GM21515 (cell line): ENCODE data around the gene PRR11.
"Not testable (repeated sequence)": the region's sequence is repeated elsewhere in the genome, so short reads cannot be mapped to it uniquely, and the experiment has no call there.

Source experiments
- ATAC-seq: cut with Tn5 transposase; IDR thresholded peaks from one replicate; pipeline ENCODE4 v1.9.1; 2021; ENCODE audit not compliant: unreplicated experiment

Gene PRR11

DNA sequence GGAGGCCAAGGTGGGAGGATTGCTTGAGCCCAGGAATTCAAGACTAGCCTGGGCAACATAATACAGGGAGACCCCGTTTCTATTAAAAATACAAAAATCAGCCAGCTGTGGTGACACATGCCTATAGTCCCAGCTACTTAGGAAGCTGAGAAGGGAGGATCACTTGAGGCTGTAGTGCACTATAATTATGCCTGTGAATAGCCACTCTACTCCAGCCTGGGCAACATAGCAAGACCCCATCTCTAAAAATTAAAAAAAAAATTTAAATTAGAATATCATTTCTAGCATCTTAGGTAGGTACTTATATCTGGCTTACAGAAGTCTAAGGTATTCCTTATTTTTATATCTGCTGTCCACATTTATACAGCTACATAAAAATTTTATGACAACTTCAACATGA lies 46.8 kb downstream of the PRR11 start:
- ATAC-seq = no peak

- ATAC-seq = no peak
These were observed 63.8 kb downstream of the PRR11 start for GRCh38 chr17:59219370-59219769.

GRCh38 chr17:59219992-59220327 lies 64.4 kb downstream of the PRR11 start:
- ATAC-seq = no peak

- ATAC-seq = peak; percentile 92
These were observed 65.0 kb downstream of the PRR11 start, which contains the start of gene GDPD1 for GRCh38 chr17:59220328-59221158. GDPD1 (plus strand) TSS chr17:59220511; CDS start chr17:59220610, 99 bp downstream.

DNA sequence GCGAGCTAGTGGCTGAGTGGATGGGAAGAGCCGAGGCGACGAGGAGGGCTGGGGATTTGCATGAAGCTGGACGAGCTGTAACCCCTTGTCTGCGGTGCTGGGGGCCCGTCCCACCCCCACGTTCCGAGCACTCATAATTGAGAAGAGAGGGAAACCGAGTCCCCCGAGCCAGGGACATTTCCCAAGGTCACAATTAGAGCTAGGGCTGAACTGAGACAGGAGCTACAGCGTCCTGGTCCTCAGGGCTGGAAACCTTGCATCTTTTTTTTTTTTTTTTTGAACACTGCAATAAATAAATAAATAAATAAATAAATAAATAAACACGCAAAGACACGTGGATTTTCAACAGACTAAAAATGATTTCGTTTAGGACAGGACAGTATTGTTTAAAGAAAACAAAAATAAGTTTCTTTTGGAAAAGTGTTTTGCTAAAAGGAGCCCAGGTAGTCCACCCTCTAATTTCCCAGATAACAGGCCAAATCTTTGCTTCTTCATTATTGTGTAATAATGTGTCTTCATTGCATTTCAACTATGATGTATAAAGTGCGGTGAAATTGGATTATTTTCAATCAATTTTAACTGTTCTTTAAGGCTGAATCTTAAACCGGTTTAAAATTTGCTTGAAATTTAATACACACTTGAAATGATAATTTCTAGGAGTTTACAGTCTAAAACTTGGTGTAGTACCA lies 65.8 kb downstream of the PRR11 start:
- ATAC-seq = no peak

DNA sequence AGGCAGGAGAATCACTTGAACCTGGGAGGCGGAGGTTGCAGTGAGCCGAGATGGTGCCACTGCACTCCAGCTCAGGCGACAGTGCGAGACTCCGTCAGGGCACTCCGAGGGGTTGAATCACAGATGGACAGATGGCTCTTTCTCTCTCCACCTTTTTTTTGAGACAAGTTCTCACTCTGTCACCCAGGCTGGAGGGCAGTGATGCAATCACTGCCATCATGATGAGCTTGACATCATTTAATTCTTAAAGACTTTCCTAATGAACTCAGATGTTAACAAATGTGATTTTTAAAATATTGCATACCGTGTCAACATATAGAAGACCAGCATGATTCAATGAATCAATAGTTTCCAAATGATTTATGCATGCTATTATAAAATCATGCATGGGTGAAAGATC lies 68.3 kb downstream of the PRR11 start:
- ATAC-seq = no peak

DNA sequence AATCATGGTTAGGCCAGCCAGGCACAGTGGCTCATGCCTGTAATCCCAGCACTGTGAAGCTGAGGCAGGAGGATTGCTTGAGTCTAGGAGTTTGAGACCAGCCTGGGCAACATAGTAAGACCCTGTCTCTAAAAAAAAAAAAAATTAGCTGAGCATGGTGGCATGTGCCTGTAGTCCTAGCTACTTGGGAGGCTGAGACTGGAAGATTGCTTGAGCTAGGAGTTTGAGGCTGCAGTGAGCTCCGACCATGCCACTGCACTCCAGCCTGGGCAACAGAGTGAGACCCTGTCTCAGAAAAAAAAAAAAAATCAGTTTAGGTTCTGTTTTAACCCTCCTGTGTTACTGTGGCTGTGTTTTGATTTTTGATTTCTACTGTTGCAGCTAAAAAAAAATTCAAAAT lies 73.0 kb downstream of the PRR11 start:
- ATAC-seq = not testable (repeated sequence)

GRCh38 chr17:59230764-59231163 lies 75.2 kb downstream of the PRR11 start:
- no peak for ATAC-seq

DNA sequence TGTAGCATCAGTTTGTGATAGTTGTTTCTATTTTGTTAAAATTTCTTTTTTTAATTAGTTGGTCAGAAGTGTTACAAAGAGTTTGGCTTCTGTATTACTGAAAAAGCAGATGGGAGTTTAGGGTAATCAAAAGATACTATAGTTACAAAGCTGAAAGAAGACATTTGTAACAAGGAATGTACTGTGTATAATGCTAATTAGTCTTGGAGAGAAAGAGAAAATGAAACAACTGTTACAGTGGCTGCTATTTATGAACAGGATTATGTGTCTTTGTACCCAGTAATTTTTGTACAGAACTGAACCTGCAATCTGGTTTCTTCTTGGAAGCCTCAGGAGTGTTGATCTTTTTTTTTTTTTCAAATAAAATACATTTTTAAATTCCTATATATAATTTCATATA lies 79.1 kb downstream of the PRR11 start:
- ATAC-seq = no peak

- no peak for ATAC-seq
These were observed 83.4 kb downstream of the PRR11 start for GRCh38 chr17:59238906-59239305.

DNA sequence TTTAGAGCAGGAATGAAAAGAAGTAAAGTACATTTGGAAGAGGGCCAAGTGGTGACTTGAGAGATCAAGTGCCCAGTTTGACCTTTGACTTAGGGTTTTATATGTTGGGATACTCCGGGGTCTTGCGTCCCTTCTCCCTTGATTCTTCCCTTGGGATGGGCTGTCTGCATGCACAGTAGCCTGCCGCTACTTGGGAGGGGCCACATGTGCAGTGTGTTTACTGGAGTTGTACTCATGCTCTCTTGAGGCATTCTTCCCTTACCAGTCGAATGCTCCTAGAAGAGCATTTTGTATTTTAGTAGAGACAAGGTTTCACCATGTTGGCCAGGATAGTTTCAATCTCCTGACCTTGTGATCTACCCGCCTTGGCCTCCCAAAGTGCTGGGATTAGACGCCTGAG lies 88.5 kb downstream of the PRR11 start:
- ATAC-seq = no peak
